Activated naive CD8-positive, alpha-beta T cell treated with anti-CD3 and anti-CD28 coated beads for 36 hours (primary cell): ENCODE results near the gene PCYT2. TPM values are rescaled to one million over a fixed set of nuclear protein-coding genes. Genes with fewer than 3 reads are reported as not detected.
A peak's percentile ranks its signal among the peaks of the same experiment; 100 is the strongest.

Source experiments
- DNase-seq: peaks from one replicate; pipeline ENCODE4 v3.0.0; 2021
- H3K27ac Mint-ChIP-seq: one replicate; pipeline ENCODE4 v1.8.0; 2022; ENCODE audit warnings: mild to moderate bottlenecking, moderate library complexity, mixed read lengths
- H3K27me3 Mint-ChIP-seq: one replicate; pipeline ENCODE4 v1.8.0; 2022; ENCODE audit warnings: mild to moderate bottlenecking, mixed read lengths
- H3K36me3 Mint-ChIP-seq: one replicate; pipeline ENCODE4 v1.8.0; 2021; ENCODE audit warnings: mild to moderate bottlenecking, mixed read lengths
- H3K4me1 Mint-ChIP-seq: one replicate; pipeline ENCODE4 v1.8.0; 2021; ENCODE audit warnings: mixed read lengths
- H3K4me3 Mint-ChIP-seq: one replicate; pipeline ENCODE4 v1.8.0; 2022; ENCODE audit warnings: mild to moderate bottlenecking, moderate library complexity, mixed read lengths
- H3K9me3 Mint-ChIP-seq: one replicate; pipeline ENCODE4 v1.8.0; 2022; ENCODE audit warnings: mixed read lengths
- total RNA-seq, 2 experiments: library from RNA; stranded (reverse); gene quantifications; one replicate each; pipeline ENCODE4 v1.2.3, GENCODE V29; 2021

Gene PCYT2
- total RNA-seq, 2 experiments from 2014 or later = 20.8 to 21.4 TPM

DNA sequence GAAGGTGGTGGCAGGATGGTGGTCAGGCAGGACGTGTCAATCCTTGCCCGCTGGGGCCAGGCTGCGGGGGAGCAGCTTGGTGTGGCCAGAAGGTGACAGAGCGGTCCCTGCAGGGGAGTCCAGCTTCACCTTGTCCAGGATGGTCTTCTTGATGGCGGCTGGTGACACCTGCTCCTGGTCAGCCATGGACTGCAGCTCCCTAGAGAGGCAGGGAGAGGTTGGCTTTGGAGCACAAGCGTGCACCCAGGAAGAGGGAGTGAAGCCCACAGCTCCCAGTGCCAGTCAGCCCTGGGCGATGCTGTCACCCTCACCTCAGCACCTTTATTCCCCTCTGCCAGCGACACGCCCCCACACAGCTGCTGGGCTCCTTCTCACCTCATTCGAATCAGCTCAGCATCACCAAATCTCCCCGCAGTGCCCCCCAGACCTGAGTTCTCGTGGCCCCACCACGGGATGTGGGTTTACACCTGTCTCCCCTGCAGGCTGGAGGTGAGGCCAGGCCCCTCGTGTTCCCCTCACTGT lies 22.0 kb upstream of the PCYT2 start:
- no peaks in the 10 kb centered on the region for H3K9me3 Mint-ChIP-seq
- no peak for DNase-seq
- no peak overlapping the region for H3K4me3 Mint-ChIP-seq
- H3K27ac Mint-ChIP-seq = no peak overlapping the region
- H3K27me3 Mint-ChIP-seq = peaks cover 10% of the 10 kb centered on the region
- H3K4me1 Mint-ChIP-seq = peaks cover 30% of the 10 kb centered on the region
- H3K36me3 Mint-ChIP-seq = peaks cover 19% of the 10 kb centered on the region

DNA sequence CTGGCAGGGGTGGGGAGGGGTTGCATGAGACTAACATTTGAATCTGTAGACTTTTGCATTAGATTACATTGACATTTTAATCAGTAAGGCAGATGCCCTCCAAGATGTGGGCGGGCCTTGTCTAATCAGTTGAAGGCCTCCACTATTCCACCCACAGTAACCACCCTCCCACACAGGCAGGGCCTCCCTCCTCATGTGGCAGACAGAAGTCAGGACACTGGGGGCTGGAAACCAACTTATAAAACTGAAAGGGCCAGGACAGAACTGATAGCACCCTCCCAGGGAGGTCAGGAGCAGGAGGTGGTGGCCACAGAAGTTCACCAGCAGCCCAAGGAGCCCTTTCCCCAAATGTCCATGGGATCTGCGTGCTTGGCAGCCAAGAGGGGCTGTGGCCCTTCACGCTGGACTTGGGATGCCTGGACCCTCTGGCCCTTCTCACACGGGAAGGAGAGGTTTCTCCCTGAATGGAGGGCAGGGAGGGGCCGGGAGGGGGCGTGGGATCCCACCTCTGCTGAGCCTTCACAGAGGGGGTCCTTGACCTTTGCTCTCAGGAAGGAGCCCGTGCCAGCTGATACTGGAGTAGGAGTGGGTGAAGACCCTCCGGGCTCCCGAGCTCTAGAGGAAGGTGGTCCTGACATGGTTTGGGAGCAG lies 21.3 kb upstream of the PCYT2 start:
- Mint-ChIP-seq H3K36me3 (peaks cover 19% of the 10 kb centered on the region), H3K27me3 (peaks cover 10% of the 10 kb centered on the region), H3K9me3 (no peaks in the 10 kb centered on the region), H3K4me1 (peaks cover 26% of the 10 kb centered on the region), H3K27ac (peak overlapping the region; percentile 20), H3K4me3 (no peak overlapping the region)
- DNase-seq = no peak

DNA sequence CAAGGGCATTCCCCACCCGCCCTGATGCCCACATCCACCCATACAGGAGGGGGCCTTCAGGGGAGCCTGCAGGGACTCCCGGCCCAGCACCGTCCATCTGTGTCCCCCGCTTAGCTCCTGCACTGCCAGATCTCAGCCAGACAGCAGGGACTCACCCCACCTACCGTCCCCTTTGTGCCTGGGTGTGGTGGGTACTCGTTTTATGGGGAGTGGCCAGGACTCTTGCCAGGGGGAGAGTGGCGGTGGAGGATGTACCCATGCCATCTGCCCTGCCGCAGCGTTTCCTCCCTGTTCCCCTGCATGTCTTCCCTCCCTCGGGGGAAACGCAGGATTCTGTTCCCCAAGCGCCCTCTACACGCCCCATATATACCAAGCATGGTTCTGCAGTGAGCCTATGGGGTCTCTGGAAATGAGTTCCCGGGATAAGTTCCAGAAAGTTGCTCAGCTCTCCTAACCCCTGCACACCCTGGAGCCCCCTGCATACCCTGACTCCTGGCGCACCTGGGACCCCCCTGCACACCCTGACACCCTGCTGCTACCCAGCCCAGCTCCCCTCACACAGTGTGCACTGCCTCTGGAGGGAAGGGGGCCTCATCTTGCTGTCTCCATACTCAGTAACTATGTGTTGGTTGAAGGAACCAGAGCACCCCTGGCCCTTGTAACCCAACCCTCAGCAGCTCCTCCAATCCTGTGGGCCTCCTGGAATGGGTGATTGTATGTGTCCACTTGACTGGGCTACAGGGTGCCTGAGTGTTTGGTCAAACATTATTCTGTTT lies 20.5 kb upstream of the PCYT2 start:
- H3K9me3 Mint-ChIP-seq = no peaks in the 10 kb centered on the region
- H3K27ac Mint-ChIP-seq = peak overlapping the region; percentile 35
- peaks cover 19% of the 10 kb centered on the region for H3K36me3 Mint-ChIP-seq
- H3K4me1 Mint-ChIP-seq = peaks cover 26% of the 10 kb centered on the region
- H3K27me3 Mint-ChIP-seq = peaks cover 10% of the 10 kb centered on the region
- DNase-seq = no peak
- no peak overlapping the region for H3K4me3 Mint-ChIP-seq

DNA sequence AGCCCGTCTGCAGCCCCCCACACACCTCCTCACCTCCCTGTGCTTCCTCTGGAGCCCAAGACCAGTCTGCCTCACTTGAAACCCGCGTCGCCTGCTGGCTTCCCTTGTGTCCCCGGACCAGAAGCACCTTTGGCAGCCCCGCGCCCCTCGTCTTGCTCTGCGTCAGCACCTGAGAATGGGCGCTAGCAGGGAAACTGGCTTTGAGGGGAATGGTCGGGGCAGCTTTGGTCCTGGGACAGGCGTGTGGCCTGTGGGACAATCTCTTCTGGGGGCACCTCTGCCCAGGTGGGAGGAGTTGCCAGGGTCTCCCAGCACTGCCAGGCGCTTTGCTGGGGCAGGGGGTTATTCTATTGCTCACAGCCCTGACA lies 20.0 kb upstream of the PCYT2 start:
- no peak overlapping the region for H3K4me3 Mint-ChIP-seq
- peaks cover 10% of the 10 kb centered on the region for H3K27me3 Mint-ChIP-seq
- H3K9me3 Mint-ChIP-seq = no peaks in the 10 kb centered on the region
- no peak for DNase-seq
- H3K4me1 Mint-ChIP-seq = peaks cover 30% of the 10 kb centered on the region
- H3K36me3 Mint-ChIP-seq = peaks cover 17% of the 10 kb centered on the region
- peak overlapping the region; percentile 0 for H3K27ac Mint-ChIP-seq

DNA sequence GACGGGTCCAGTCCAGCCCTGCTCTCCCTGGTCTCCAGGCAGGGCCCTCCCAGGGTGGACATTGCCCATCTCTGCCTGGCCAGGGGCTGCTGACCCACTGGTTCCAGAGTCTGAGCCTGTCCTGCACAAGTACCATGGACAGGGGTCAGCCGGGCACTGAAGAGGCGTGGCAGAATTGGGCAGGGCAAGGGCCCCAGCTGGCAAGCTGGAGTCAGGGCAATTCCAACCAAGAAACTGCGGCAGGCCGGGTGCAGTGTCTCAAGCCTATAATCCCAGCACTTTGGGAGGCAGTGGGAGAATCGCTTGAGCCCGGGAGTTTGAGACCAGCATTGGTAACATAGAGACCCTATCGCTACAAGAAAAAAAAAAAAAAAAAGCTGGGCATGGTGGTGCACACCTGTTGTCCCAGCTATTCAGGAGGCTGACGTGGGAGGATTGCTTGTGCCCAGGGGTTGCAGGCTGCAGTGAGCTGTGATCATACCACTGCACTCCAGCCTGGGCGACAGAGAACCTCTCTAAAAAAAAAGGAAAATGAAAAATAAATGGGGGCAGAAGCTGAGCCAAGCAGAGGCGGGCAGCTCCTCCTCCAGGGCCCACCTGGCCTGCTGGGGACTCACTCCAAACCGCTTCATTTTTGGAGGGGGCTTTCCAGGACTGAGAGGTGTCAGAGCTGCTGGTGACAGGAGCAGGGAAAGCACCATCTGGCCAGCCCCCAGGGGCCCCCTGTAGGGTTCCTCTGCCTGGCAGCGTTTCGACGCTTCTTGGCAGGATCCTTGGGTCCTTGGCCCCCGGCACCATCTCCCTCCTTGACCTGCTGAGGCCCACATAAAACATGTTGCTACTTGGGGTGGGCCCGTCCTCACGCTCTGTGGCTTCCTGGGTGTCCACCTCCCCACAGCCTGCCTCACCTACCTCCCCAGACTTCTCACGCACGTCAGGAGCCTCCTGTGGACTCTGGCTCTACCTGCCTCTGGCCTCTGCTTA lies 19.2 kb upstream of the PCYT2 start:
- Mint-ChIP-seq H3K9me3 (no peaks in the 10 kb centered on the region), H3K27me3 (peaks cover 10% of the 10 kb centered on the region), H3K27ac (peak overlapping the region; percentile 0), H3K4me3 (no peak overlapping the region), H3K4me1 (peaks cover 30% of the 10 kb centered on the region), H3K36me3 (peaks cover 10% of the 10 kb centered on the region)
- no peak for DNase-seq

DNA sequence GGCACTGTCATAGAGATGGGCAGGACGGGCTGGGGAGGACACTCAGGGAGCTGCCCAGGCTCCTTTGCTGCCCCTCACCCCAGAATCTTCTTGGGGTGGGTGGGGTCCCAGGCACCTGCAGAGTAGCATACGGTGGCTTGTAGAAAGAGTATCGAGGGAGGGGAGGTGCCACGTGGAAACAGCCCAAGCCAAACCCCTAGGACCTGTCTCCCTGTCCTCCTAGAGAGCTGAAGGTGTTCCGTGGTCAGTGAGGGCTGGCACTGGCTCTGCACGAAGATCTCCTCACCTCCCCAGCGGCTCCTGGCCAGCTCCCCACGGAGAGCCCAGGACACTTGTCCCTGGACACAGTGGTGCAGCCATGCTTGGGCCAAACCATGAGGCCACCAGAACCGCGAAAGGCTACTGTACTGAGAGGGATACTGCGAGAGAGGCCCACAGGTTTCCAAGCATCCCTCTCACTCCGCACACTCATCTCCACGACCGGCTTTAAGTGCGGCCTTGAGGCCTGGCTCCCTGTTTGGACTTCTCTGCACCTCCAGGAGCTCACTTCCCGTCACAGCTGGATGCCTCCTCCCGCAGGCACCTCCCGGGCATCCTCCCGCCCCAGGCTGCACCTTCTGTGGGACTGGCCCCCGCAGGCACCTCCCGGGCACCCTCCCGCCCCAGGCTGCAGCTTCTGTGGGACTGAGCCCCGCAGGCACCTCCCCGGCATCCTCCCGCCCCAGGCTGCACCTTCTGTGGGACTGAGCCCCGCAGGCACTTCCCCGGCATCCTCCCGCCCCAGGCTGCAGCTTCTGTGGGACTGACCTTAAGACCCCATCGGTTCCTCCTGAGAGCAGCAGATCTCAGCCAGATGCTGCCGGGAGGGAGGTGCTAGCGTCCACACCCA lies 18.3 kb upstream of the PCYT2 start:
- Mint-ChIP-seq H3K9me3 (no peaks in the 10 kb centered on the region), H3K27ac (no peak overlapping the region), H3K4me1 (peaks cover 30% of the 10 kb centered on the region)

DNA sequence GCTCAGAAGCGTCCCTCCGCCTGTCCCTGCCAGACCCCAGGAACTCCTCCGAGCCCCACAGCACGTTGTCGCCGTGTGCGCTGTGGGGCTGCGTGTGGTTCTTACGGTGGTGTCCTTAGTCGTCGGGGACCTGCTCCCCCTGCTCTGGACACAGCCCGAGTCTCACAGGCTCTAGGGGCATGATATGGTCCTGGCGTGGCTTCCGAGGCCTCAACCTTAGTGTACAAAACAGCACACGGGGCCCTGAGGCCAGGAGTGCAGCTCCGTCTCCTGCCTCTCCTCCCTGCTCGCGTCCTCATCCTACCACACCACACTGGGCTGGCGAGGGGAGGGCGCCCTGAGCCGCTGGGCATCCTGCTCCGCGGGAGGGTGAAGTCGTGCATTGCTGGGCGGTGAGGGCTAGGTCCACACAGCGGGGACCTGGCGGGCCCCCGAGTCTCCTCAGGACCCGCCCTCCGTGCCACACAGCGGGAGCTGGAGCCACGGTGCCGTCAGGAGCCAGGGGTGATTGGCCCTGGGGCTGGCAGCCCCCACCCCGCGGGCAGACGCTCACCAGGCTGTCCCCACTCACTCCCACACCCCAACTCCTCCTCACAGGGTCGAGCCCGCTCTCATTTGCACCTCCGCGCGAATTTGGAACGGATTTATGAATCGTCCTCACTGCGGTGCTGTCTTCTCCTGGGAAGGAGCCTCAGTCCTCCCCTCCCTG lies 17.5 kb upstream of the PCYT2 start:
- H3K9me3 Mint-ChIP-seq = no peaks in the 10 kb centered on the region
- peak overlapping the region; percentile 51 for H3K27ac Mint-ChIP-seq
- peaks cover 10% of the 10 kb centered on the region for H3K27me3 Mint-ChIP-seq
- peaks cover 27% of the 10 kb centered on the region for H3K4me1 Mint-ChIP-seq
- DNase-seq = no peak
- peaks cover 5% of the 10 kb centered on the region for H3K36me3 Mint-ChIP-seq
- peak overlapping the region; percentile 76 for H3K4me3 Mint-ChIP-seq

More for the DNA sequence above, 18.3 kb upstream of the PCYT2 start:
- peak overlapping the region; percentile 76 for H3K4me3 Mint-ChIP-seq
- peaks cover 10% of the 10 kb centered on the region for H3K36me3 Mint-ChIP-seq
- peaks cover 10% of the 10 kb centered on the region for H3K27me3 Mint-ChIP-seq
- DNase-seq = no peak

DNA sequence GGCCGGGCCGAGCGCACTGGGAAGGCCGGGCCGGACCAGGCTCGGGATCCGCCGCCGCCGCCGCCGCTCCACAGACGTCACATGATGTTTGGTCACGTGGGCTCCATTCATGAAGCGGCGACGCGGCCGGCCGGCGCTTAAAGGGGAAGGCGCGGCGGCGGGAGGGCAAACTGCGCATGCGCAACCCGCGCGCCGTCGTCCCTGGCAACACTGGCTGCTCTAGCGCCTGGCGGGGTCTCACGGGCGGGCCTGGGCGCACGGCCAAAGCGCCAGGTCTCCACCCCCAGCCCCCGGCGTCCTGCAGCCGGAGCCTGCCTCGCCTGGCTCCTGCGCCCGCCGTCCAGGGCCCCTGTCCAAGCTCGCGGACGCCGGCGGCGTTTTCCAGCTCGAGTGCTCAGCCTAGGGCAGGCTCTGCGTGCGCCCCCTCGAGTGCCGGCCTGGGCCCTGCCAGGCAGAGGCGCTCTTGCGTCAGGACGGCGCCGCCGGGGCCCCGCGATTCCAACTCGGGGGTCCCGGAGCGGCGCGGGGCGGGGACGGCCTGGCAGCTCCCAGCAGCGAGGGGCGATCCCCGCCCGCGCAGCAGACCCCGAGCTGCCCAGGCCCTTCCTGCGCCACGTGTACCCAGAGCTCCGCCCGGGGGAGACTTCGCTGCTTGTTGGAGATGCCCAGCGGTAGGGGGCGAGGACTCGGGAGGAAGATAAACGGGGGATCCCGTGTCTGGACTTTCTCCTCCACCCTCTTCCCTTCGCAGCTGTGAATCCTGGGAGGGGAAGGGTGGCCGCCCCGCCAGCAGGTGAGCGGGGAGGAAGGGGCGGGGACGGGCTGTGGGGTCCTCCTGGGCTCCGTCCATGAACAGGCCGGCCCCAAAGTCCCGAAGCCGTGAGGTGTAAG lies 16.7 kb upstream of the PCYT2 start, which contains the start of gene MAFG:
Gene MAFG (minus strand): TSS at position 83 of the 891 bp plus-strand sequence. CDS start 4,550 bp downstream, outside the sequence.
- peak; percentile 93 for DNase-seq
- Mint-ChIP-seq H3K4me3 (peak within 1 kb of the TSS; percentile 87), H3K4me1 (peaks cover 24% of the 10 kb centered on the region), H3K27me3 (peaks cover 10% of the 10 kb centered on the region), H3K27ac (peak within 1 kb of the TSS; percentile 89), H3K36me3 (peaks cover under 1% of the 10 kb centered on the region), H3K9me3 (no peaks in the 10 kb centered on the region)

DNA sequence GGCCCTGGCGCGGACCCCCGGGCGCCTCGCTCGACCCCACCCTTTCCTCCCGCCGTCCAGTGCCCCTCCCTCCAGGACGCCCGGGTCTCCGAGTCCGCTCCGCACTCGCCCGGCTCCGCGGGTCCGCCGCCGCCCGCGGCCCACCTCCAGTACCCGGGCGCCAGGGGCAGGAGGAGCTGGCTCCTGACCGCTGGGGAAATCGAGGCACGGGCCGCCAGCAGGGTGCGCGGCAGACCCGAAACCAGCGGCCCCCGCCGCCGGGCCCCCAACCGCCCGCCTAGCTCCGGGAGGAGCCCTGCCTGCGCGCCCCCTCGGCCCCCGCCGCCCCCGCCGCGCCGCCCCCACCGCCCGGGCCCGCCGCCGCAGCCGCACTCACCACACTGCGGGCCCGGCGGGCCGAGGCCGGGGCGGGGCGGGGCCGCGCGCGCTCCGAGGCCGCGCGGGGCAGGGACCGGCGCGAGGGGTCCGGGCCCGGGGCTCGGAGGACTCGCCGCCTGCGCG lies 16.0 kb upstream of the PCYT2 start:
- H3K4me3 Mint-ChIP-seq = peak overlapping the region; percentile 29
- H3K27ac Mint-ChIP-seq = no peak overlapping the region

DNA sequence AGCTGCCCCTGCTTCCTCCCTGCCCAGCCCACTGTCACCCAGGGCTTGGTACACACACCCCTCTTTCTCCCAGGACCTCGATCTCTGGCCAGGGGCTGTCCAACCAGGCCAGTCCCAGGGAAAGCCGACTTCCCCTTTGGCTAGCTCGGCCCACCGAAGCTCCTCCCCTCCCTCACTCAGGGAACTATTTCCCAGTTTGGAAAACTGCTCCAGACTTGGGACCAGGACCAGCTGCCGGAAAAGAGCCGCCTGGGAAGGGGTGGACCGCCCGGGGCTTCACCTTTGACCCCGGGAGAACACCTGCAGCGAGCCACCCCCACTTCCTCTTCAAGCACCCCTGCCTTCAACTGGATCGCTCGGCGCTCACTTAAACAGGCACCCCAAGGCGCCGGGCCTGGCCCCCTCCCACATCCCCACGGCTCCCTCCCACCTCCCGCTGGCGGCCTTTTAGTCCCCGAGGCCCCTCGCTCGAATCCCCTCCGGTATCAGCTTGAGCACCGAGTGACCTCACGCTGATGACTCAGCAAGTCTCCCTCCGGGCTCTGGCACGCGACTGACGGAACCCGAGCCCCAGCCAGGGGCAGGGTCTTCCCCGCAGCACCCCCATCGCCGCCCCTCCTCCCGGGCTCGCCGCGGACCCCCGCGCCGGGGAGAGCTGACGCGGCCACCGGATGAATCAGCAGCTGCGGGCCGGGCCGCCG lies 15.4 kb upstream of the PCYT2 start:
- Mint-ChIP-seq H3K36me3 (peaks cover 2% of the 10 kb centered on the region), H3K4me1 (peaks cover 20% of the 10 kb centered on the region), H3K27ac (peak overlapping the region; percentile 89), H3K27me3 (peaks cover 10% of the 10 kb centered on the region), H3K4me3 (peak overlapping the region; percentile 87), H3K9me3 (no peaks in the 10 kb centered on the region)
- DNase-seq = peak; percentile 68

More for the DNA sequence above, 16.0 kb upstream of the PCYT2 start:
- Mint-ChIP-seq H3K9me3 (no peaks in the 10 kb centered on the region), H3K4me1 (peaks cover 21% of the 10 kb centered on the region), H3K27me3 (peaks cover 10% of the 10 kb centered on the region), H3K36me3 (peaks cover 1% of the 10 kb centered on the region)
- peak; percentile 28 for DNase-seq

DNA sequence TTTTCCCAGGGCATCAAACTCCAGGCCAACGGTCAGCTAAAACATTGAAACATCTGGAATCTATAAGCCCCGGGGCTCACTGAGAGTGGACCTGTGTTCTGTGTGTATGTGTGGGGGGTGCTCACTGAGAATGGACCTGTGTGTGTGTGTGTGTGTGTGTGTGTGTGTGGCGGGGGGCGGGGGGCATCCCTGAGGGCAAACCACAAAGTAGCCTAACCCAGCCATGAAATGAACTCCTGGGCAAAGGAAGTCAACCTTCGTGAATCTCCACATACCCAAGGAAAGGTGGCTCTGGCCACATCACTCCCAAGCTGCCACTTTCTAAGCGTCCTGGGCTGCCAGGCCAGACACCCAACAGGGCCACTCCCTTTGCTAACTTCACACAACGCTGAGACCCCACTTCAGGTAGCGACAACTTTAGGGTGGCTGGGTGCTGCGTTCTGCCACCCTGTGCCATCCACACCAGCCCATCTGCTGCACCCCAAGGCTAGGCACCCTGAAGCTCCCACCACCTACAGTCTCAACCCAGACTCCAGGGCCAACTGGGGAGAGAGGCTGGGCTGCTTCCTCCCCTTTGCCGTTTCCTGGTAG lies 14.8 kb upstream of the PCYT2 start:
- H3K9me3 Mint-ChIP-seq = no peaks in the 10 kb centered on the region
- peaks cover 8% of the 10 kb centered on the region for H3K27me3 Mint-ChIP-seq
- H3K27ac Mint-ChIP-seq = peak overlapping the region; percentile 89
- no peak for DNase-seq
- H3K4me1 Mint-ChIP-seq = peaks cover 17% of the 10 kb centered on the region
- peak overlapping the region; percentile 87 for H3K4me3 Mint-ChIP-seq
- peaks cover 6% of the 10 kb centered on the region for H3K36me3 Mint-ChIP-seq
